CD14-positive monocyte (primary cell): ENCODE data around the gene SLC46A2. TPM values are rescaled to one million over a fixed set of nuclear protein-coding genes. Genes with fewer than 3 reads are reported as not detected.

Experiments
- DNase-seq, 3 donors: peaks; one replicate each; pipeline ENCODE4 v3.0.0-alpha.2; 2011 to 2022
- H2AFZ ChIP-seq: 2 replicates; pipeline ENCODE4 v1.6.0; 2012; ENCODE audit warnings: mild to moderate bottlenecking, low read depth, low read length, inconsistent platforms; ENCODE audit not compliant: insufficient read depth, poor library complexity, severe bottlenecking
- H3K27ac ChIP-seq, 2 donors: 1 replicate in 1 of 2; 2 replicates in 1 of 2; pipeline ENCODE4 v1.5.1; 2012 to 2013; ENCODE audit warnings: low read length in 2 of 2, control low read depth in 1 of 2, inconsistent platforms in 1 of 2, low read depth in 1 of 2, mild to moderate bottlenecking in 1 of 2
- H3K27me3 ChIP-seq, 2 donors: one replicate each; pipeline versions ENCODE4 v1.6.0 to v1.6.1; 2011 to 2013; ENCODE audit warnings: low read length in 2 of 2; ENCODE audit not compliant: control insufficient read depth in 2 of 2, insufficient read depth in 2 of 2
- H3K36me3 ChIP-seq, 2 donors: replicated peaks in 1 of 2; 1 replicate in 1 of 2; 2 replicates in 1 of 2; pipeline versions ENCODE4 v1.5.1 to v1.6.1; 2012 to 2013; ENCODE audit warnings: low read length in 2 of 2, control low read depth in 1 of 2, inconsistent platforms in 1 of 2, mild to moderate bottlenecking in 1 of 2; ENCODE audit not compliant: insufficient read depth in 2 of 2, control insufficient read depth in 1 of 2
- H3K4me1 ChIP-seq, 2 donors: 1 replicate in 1 of 2; 2 replicates in 1 of 2; pipeline versions ENCODE4 v1.5.1 to v1.6.1; 2012 to 2013; ENCODE audit warnings: low read length in 2 of 2, control low read depth in 1 of 2, inconsistent platforms in 1 of 2, mild to moderate bottlenecking in 1 of 2, moderate library complexity in 1 of 2; ENCODE audit not compliant: insufficient read depth in 2 of 2, control insufficient read depth in 1 of 2
- H3K4me2 ChIP-seq: replicated peaks from 2 replicates; pipeline ENCODE3; 2012; ENCODE audit warnings: low read length, moderate library complexity, mild to moderate bottlenecking; ENCODE audit not compliant: poor library complexity, severe bottlenecking; ENCODE audit errors: extremely low read depth
- H3K4me3 ChIP-seq, 3 experiments: fragments of 200-600 bp in 1 of 3; sonication (generic) in 1 of 3; replicated peaks in 1 of 3; 1 replicate in 2 of 3; 2 replicates in 1 of 3; pipeline ENCODE4 v1.5.1; 2011 to 2013; ENCODE audit warnings: low read length in 3 of 3, mild to moderate bottlenecking in 3 of 3, control low read depth in 2 of 3, low read depth in 2 of 3, inconsistent platforms in 1 of 3, moderate library complexity in 1 of 3
- H3K79me2 ChIP-seq: 2 replicates; pipeline ENCODE4 v1.6.0; 2012; ENCODE audit warnings: mild to moderate bottlenecking, control low read depth, inconsistent platforms, low read length, moderate library complexity; ENCODE audit not compliant: insufficient read depth
- H3K9ac ChIP-seq: 2 replicates; pipeline ENCODE4 v1.6.0; 2017; ENCODE audit warnings: low read length, mild to moderate bottlenecking; ENCODE audit not compliant: insufficient read depth, poor library complexity, severe bottlenecking
- H3K9me3 ChIP-seq, 2 donors: replicated peaks in 1 of 2; 1 replicate in 1 of 2; 2 replicates in 1 of 2; pipeline versions ENCODE4 v1.5.1 to v1.6.1; 2012 to 2013; ENCODE audit warnings: low read length in 2 of 2, control low read depth in 1 of 2; ENCODE audit not compliant: control insufficient read depth in 1 of 2, insufficient read depth in 1 of 2
- H4K20me1 ChIP-seq: 2 replicates; pipeline ENCODE4 v1.6.0; 2012; ENCODE audit warnings: mild to moderate bottlenecking, low read length, control low read depth, moderate library complexity; ENCODE audit not compliant: insufficient read depth
- H3K27ac Mint-ChIP-seq, 7 donors: one replicate each; pipeline ENCODE4 v1.8.0; 2020; ENCODE audit warnings: mild to moderate bottlenecking in 7 of 7, mixed read lengths in 7 of 7, moderate library complexity in 6 of 7, inconsistent platforms in 2 of 7
- H3K27me3 Mint-ChIP-seq, 3 donors: one replicate each; pipeline ENCODE4 v1.8.0; 2021 to 2022; ENCODE audit warnings: low read depth in 3 of 3, mild to moderate bottlenecking in 3 of 3, mixed read lengths in 3 of 3, moderate library complexity in 3 of 3, inconsistent platforms in 1 of 3
- H3K36me3 Mint-ChIP-seq, 2 donors: one replicate each; pipeline ENCODE4 v1.8.0; 2020; ENCODE audit warnings: mixed read lengths in 2 of 2, inconsistent platforms in 1 of 2, mild to moderate bottlenecking in 1 of 2
- H3K4me1 Mint-ChIP-seq: one replicate; pipeline ENCODE4 v1.8.0; 2020; ENCODE audit warnings: mild to moderate bottlenecking, mixed read lengths
- H3K4me3 Mint-ChIP-seq, 2 donors: one replicate each; pipeline ENCODE4 v1.8.0; 2020; ENCODE audit warnings: mild to moderate bottlenecking in 2 of 2, mixed read lengths in 2 of 2, moderate library complexity in 1 of 2
- H3K9me3 Mint-ChIP-seq, 7 donors: one replicate each; pipeline ENCODE4 v1.8.0; 2020 to 2022; ENCODE audit warnings: mixed read lengths in 7 of 7, mild to moderate bottlenecking in 6 of 7, moderate library complexity in 6 of 7, inconsistent platforms in 2 of 7
- CTCF ChIP-seq: fragments of 200-600 bp; IDR thresholded peaks from one replicate; pipeline ENCODE4 v1.8.0; 2022; ENCODE audit warnings: antibody characterized with exemption, mild to moderate bottlenecking
- WGBS: methylation state at CpG from one replicate; pipeline ENCODE4 v1.1.5; 2013; ENCODE audit warnings: missing lambda C conversion rate; ENCODE audit not compliant: insufficient coverage; 5-methylcytosine and 5-hydroxymethylcytosine counted together
- intact Hi-C, 2 donors: fragments of 100-400 bp; cut with micrococcal nuclease; formaldehyde crosslinking; loops; one replicate each; pipeline versions ENCODE4 v1.15.0 to v1.15.1; 2023
- polyA plus RNA-seq, 3 donors: library from polyadenylated mRNA; depleted of rRNA in 1 of 3; unstranded in 2 of 3; stranded (reverse) in 1 of 3; fragments of 300-500 nt in 2 of 3; fragments of >200 nt in 1 of 3; fragmentation: Illumina TruSeq in 2 of 3; gene quantifications; 1 replicate in 2 of 3; 2 replicates in 1 of 3; pipeline ENCODE4 v1.2.3, GENCODE V29; 2012 to 2021

SLC46A2 gene
- polyA plus RNA-seq, 3 donors, result 43.5 to 87.0 (median 45.1) TPM

DNA sequence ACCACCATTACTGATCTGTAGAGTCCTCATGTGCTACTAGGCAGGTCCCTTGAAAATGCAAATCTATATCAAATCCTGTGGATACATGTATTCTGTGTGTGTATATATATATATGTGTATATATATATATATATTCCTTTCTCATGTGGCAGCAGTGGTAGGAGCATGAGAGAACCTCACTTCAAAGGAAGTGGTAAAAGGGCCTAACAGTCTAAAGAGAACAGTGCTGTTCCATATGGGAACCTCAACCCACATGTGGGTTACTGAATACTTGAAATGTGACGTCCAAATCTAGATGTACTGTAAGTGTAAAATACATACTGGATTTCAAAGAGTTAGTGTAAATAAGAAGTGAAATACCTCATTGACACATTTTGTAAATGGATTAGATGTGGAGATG lies 5.4 kb downstream of the SLC46A2 start:
- Histone ChIP-seq H3K79me2 (peaks cover 21% of the 10 kb centered on the region), H2AFZ (no peak overlapping the region), H3K9ac (no peak overlapping the region), H3K27me3 (no peaks in the 10 kb centered on the region), H3K4me1 (peaks cover 38 to 47% of the 10 kb centered on the region in 2 donors), H3K27ac (no peak overlapping the region), H3K4me3 (no peak overlapping the region), H3K36me3 (peaks cover 59 to 70% of the 10 kb centered on the region in 2 donors), H3K9me3 (no peaks in the 10 kb centered on the region), H3K4me2 (no peak overlapping the region), H4K20me1 (peaks cover 79% of the 10 kb centered on the region)
- no peak for TF ChIP-seq CTCF
- H3K27me3 Mint-ChIP-seq, result peaks cover 1 to 9% (median 3%) of the 10 kb centered on the region in 3 donors
- no peaks in the 10 kb centered on the region for H3K9me3 Mint-ChIP-seq
- WGBS, result no CpG with 5 or more reads among the region's 1 CpG
- intact Hi-C loops, result loop anchor here (5.0 kb wide), 2 partner anchors 38 to 133 kb away; partner anchors contain the start of gene SNX30 (in 1 of the 2)
- H3K36me3 Mint-ChIP-seq, result peaks cover 83 to 89% of the 10 kb centered on the region in 2 donors
- H3K4me3 Mint-ChIP-seq, result no peak overlapping the region
- peaks cover 50% of the 10 kb centered on the region for H3K4me1 Mint-ChIP-seq
- no peak overlapping the region for H3K27ac Mint-ChIP-seq
- DNase-seq, result no peak

- 89% methylated on average over 5 of the region's 5 CpGs for WGBS
- no peak overlapping the region for H3K9ac ChIP-seq
- H3K4me3 ChIP-seq, result no peak overlapping the region
- Mint-ChIP-seq H3K4me3 (no peak overlapping the region), H3K9me3 (no peaks in the 10 kb centered on the region), H3K27ac (peak overlapping the region in 1 of 7 donors; percentile 21), H3K4me1 (peaks cover 46% of the 10 kb centered on the region), H3K27me3 (peaks cover under 1 to 6% (median 1%) of the 10 kb centered on the region in 3 donors), H3K36me3 (peaks cover 86 to 95% of the 10 kb centered on the region in 2 donors)
- no peaks in the 10 kb centered on the region for H3K27me3 ChIP-seq
- peaks cover 61 to 76% of the 10 kb centered on the region in 2 donors for H3K36me3 ChIP-seq
- intact Hi-C loops, result loop anchor here (5.0 kb wide), 2 partner anchors 37 to 132 kb away; partner anchors contain the start of gene SNX30 (in 1 of the 2)
- no peak for TF ChIP-seq CTCF
- H3K9me3 ChIP-seq, result no peaks in the 10 kb centered on the region
- peaks cover 15% of the 10 kb centered on the region for H3K79me2 ChIP-seq
- peaks cover 82% of the 10 kb centered on the region for H4K20me1 ChIP-seq
- no peak for DNase-seq
- H3K4me1 ChIP-seq, result peaks cover 32 to 41% of the 10 kb centered on the region in 2 donors
- no peak overlapping the region for H2AFZ ChIP-seq
- H3K27ac ChIP-seq, result peak overlapping the region in 1 of 2 donors; percentile 14
- no peak overlapping the region for H3K4me2 ChIP-seq
Observed at GRCh38 chr9:112884721-112885120, 6.0 kb downstream of the SLC46A2 start.
